A549 (cell line): Measurements from ENCODE around the gene CRADD.

Experiments
- CTCF ChIP-seq: fragments of >200 bp; sonication (Bioruptor Twin); formaldehyde crosslinking; IDR thresholded peaks from 3 replicates; pipeline ENCODE4 v1.5.1; 2016
- EP300 ChIP-seq, 2 experiments: fragments of >200 bp; sonication (Bioruptor Twin); formaldehyde crosslinking; IDR thresholded peaks; 2 replicates in 1 of 2; 3 replicates in 1 of 2; pipeline ENCODE4 v1.6.1; 2016 to 2017
- PBX3 ChIP-seq: IDR thresholded peaks from 2 replicates; pipeline ENCODE4 v1.6.1; 2012
- RCOR1 ChIP-seq: fragments of 150-350 bp; IDR thresholded peaks from 2 replicates; pipeline ENCODE4 v1.6.1; 2014; ENCODE audit warnings: antibody characterized with exemption, low read length, low read depth
- REST ChIP-seq: fragments of 200-600 bp; sonication (generic); IDR thresholded peaks from 2 replicates; pipeline ENCODE4 v1.6.1; 2016; ENCODE audit warnings: antibody characterized with exemption, mild to moderate bottlenecking, moderate library complexity
- SMC3 ChIP-seq: fragments of >200 bp; sonication (Bioruptor Twin); formaldehyde crosslinking; IDR thresholded peaks from 3 replicates; pipeline ENCODE4 v1.6.1; 2018; ENCODE audit warnings: inconsistent platforms

- TF ChIP-seq EP300 (IDR thresholded peaks at IDR 0.05) (no peak), PBX3 (no peak), CTCF (no peak), SMC3 (no peak), RCOR1 (no peak), REST (no peak)
Measured at GRCh38 chr12:93943780-93944179, 266.6 kb downstream of the CRADD start.
